HepG2 (cell line): ENCODE data around the gene CAMKMT. TPM values are rescaled to one million over a fixed set of nuclear protein-coding genes. Genes with fewer than 3 reads are reported as not detected.

ENCODE experiments used
- BHLHE40 ChIP-seq: IDR thresholded peaks from 2 replicates; pipeline ENCODE4 v1.6.1; 2011; ENCODE audit warnings: low read length, improper control_type of control experiment
- CENPT ChIP-seq: sonication (generic); formaldehyde crosslinking; IDR thresholded peaks from 2 replicates; pipeline ENCODE4 v1.8.0; 2022; ENCODE audit warnings: low read depth, mild to moderate bottlenecking, moderate library complexity, missing genetic modification reagents
- ELF4 ChIP-seq: sonication (generic); formaldehyde crosslinking; IDR thresholded peaks from 2 replicates; pipeline ENCODE4 v1.5.0; 2020; ENCODE audit warnings: missing genetic modification reagents, mild to moderate bottlenecking, moderate library complexity, borderline replicate concordance
- HDAC1 ChIP-seq: sonication (generic); formaldehyde crosslinking; IDR thresholded peaks from 2 replicates; pipeline ENCODE4 v1.5.1; 2020; ENCODE audit warnings: mild to moderate bottlenecking, missing genetic modification reagents
- IKZF4 ChIP-seq: sonication (generic); formaldehyde crosslinking; IDR thresholded peaks from 2 replicates; pipeline ENCODE4 v1.5.1; 2020; ENCODE audit warnings: borderline replicate concordance, mild to moderate bottlenecking, low read depth, missing genetic modification reagents; ENCODE audit errors: not compliant biosample characterization
- KAT7 ChIP-seq: IDR thresholded peaks from 2 replicates; pipeline ENCODE4 v1.6.1; 2018; ENCODE audit warnings: borderline replicate concordance, missing compliant biosample characterization
- KDM5A ChIP-seq: fragments of 200-600 bp; sonication (generic); IDR thresholded peaks from 2 replicates; pipeline ENCODE4 v1.7.0; 2018; ENCODE audit warnings: antibody characterized with exemption, mild to moderate bottlenecking, low read length, borderline replicate concordance
- KMT2A ChIP-seq: sonication (generic); formaldehyde crosslinking; IDR thresholded peaks from 2 replicates; pipeline ENCODE4 v1.4.0; 2020; ENCODE audit warnings: missing genetic modification reagents
- MLXIP ChIP-seq: sonication (generic); formaldehyde crosslinking; IDR thresholded peaks from 2 replicates; pipeline ENCODE4 v1.9.0; 2021; ENCODE audit warnings: missing genetic modification reagents, borderline replicate concordance
- NAIF1 ChIP-seq: sonication (generic); formaldehyde crosslinking; IDR thresholded peaks from 2 replicates; pipeline ENCODE4 v1.5.0; 2020; ENCODE audit warnings: mild to moderate bottlenecking, missing genetic modification reagents, borderline replicate concordance
- PCBP1 ChIP-seq: fragments of 200-400 bp; formaldehyde crosslinking; IDR thresholded peaks from 2 replicates; pipeline ENCODE4 v1.6.1; 2017; ENCODE audit warnings: mild to moderate bottlenecking, low read depth, low read length, borderline replicate concordance
- SOX5 ChIP-seq: IDR thresholded peaks from 2 replicates; pipeline ENCODE4 v1.6.1; 2016; ENCODE audit warnings: borderline replicate concordance
- TAF1 ChIP-seq: sonication (generic); formaldehyde crosslinking; IDR thresholded peaks from 2 replicates; pipeline ENCODE4 v1.4.0; 2020; ENCODE audit warnings: missing genetic modification reagents
- U2AF1 ChIP-seq: fragments of 200-400 bp; formaldehyde crosslinking; optimal IDR thresholded peaks from 2 replicates; pipeline ENCODE3; 2017; ENCODE audit warnings: mild to moderate bottlenecking, low read depth, low read length
- ZBTB21 ChIP-seq: sonication (generic); formaldehyde crosslinking; IDR thresholded peaks from 2 replicates; pipeline ENCODE4 v1.4.0; 2020; ENCODE audit warnings: missing genetic modification reagents
- ZBTB26 ChIP-seq: IDR thresholded peaks from 2 replicates; pipeline ENCODE4 v1.6.1; 2016; ENCODE audit warnings: missing compliant biosample characterization, missing genetic modification reagents, borderline replicate concordance
- ZBTB34 ChIP-seq: sonication (generic); formaldehyde crosslinking; IDR thresholded peaks from 2 replicates; pipeline ENCODE4 v1.8.0; 2022; ENCODE audit warnings: mild to moderate bottlenecking, missing genetic modification reagents
- ZBTB39 ChIP-seq: sonication (generic); formaldehyde crosslinking; IDR thresholded peaks from 2 replicates; pipeline ENCODE4 v1.5.0; 2020; ENCODE audit warnings: missing genetic modification reagents
- ZFP36 ChIP-seq: fragments of 150-350 bp; IDR thresholded peaks from 2 replicates; pipeline ENCODE4 v1.6.1; 2018; ENCODE audit warnings: borderline replicate concordance, low read length, low read depth; ENCODE audit not compliant: partially characterized antibody
- ZNF383 ChIP-seq: sonication (generic); formaldehyde crosslinking; IDR thresholded peaks from 2 replicates; pipeline ENCODE4 v1.4.0; 2020; ENCODE audit warnings: missing genetic modification reagents, mild to moderate bottlenecking, borderline replicate concordance
- ZNF720 ChIP-seq: sonication (generic); formaldehyde crosslinking; IDR thresholded peaks from 2 replicates; pipeline ENCODE4 v1.4.0; 2020; ENCODE audit warnings: missing genetic modification reagents
- polyA plus RNA-seq, 8 experiments: library from polyadenylated mRNA; depleted of rRNA in 3 of 8; stranded (reverse) in 7 of 8; unstranded in 1 of 8; fragments of >200 nt; fragmentation: Illumina TruSeq in 4 of 8; extraction: Trizol in 4 of 8; gene quantifications; 2 replicates each; pipeline versions ENCODE4 v1.2.1 to v1.2.3, GENCODE V29; 2011 to 2016; ENCODE audit warnings: low read depth in 4 of 8, missing spikeins in 1 of 8, mixed read lengths in 1 of 8; ENCODE audit not compliant: insufficient read depth in 1 of 8
- total RNA-seq, 5 experiments: library from RNA; depleted of rRNA; stranded (reverse); fragments of >200 nt; fragmentation: Illumina TruSeq; extraction: Trizol; gene quantifications; 2 replicates each; pipeline ENCODE4 v1.2.3, GENCODE V29; 2016; ENCODE audit warnings: low read depth in 1 of 5

The CAMKMT gene
- total and polyA plus RNA-seq, 2 of the 13 experiments (the other 11 are each of a cell fraction or from before 2014, with no cell fraction given) = 6.9 to 20.8 TPM

- TF ChIP-seq MLXIP (CRISPR knock-in tag) (no peak), ZFP36 (no peak), KDM5A (peak; percentile 92; the same call in 1 of the 2 replicates), KMT2A (peak; percentile 95), NAIF1 (CRISPR knock-in tag) (peak; percentile 98), IKZF4 (CRISPR knock-in tag) (no peak), ZNF720 (CRISPR knock-in tag) (no peak), CENPT (CRISPR knock-in tag) (no peak), ZBTB26 (CRISPR knock-in tag) (peak; percentile 83; the same call in 1 of the 2 replicates), ZBTB34 (0 out of 2 replicates have a peak, but pooled peaks have one; percentile 45), ELF4 (CRISPR knock-in tag) (peak; percentile 95; the same call in 1 of the 2 replicates), PCBP1 (no peak), BHLHE40 (peak; percentile 68), ZBTB21 (peak; percentile 66; the same call in 1 of the 2 replicates), HDAC1 (peak; percentile 92), ZNF383 (CRISPR knock-in tag) (no peak), ZBTB39 (0 out of 2 replicates have a peak, but pooled peaks have one; percentile 63), U2AF1 (peak; percentile 69), SOX5 (CRISPR knock-in tag) (peak; percentile 43; the same call in 1 of the 2 replicates), KAT7 (CRISPR knock-in tag) (peak; percentile 88; the same call in 1 of the 2 replicates), TAF1 (CRISPR knock-in tag) (peak; percentile 89)
Observed at GRCh38 chr2:44361330-44362206, at the start of gene CAMKMT, which contains the start of gene PREPL (continued).
